HCT116 (cell line): ENCODE measurements around the gene MYH8. TPM values are rescaled to one million over a fixed set of nuclear protein-coding genes. Genes with fewer than 3 reads are reported as not detected.

Experiments used
- ATAC-seq: fragments of 200-7000 bp; cut with Tn5 transposase; 2 replicates; pipeline ENCODE4 v1.9.1; 2020; ENCODE audit warnings: mild to moderate bottlenecking, moderate library complexity
- BruUV-seq: library from RNA; stranded (reverse); fragments of 400-500 nt; replicated peaks from 2 replicates; lab custom pipeline; 2021; lab: Mats Ljungman, UMichigan
- CTCF ChIA-PET: fragments of 300-600 bp; sonication (Branson Sonifier 250); formaldehyde crosslinking; loops from one replicate; lab custom pipeline; 2021; ENCODE audit warnings: antibody characterized with exemption; lab: Charles Lee
- POLR2A ChIA-PET: fragments of 300-600, 350-600 bp; sonication (Branson Sonifier 250); formaldehyde crosslinking; loops from one replicate; lab custom pipeline; 2021; ENCODE audit warnings: antibody characterized with exemption; lab: Charles Lee
- RAD21 ChIA-PET, 2 experiments: fragments of 300-600 bp; sonication (Branson Sonifier 250); formaldehyde crosslinking; loops; one replicate each; lab custom pipeline; 2023; ENCODE audit warnings: low total read pairs in 2 of 2; ENCODE audit not compliant: uncharacterized antibody in 2 of 2, unreplicated experiment in 2 of 2, low non-redundant PET in 1 of 2; lab: Charles Lee
- DNase-seq: peaks from one replicate; pipeline ENCODE4 v3.0.0-alpha.2; 2010; ENCODE audit warnings: low read depth, low spot score
- H2AFZ ChIP-seq: fragments of 200-600 bp; shearing (Covaris generic), sonication (generic); 2 replicates; pipeline ENCODE4 v1.6.1; 2017; ENCODE audit warnings: low read depth, mixed run types, mixed read lengths, antibody characterized with exemption, low read length; ENCODE audit not compliant: poor library complexity, severe bottlenecking
- H3K27ac ChIP-seq: 2 replicates; pipeline ENCODE4 v1.5.1; 2012; ENCODE audit warnings: low read depth, low read length
- H3K27me3 ChIP-seq: fragments of 200-600 bp; sonication (generic); 2 replicates; pipeline ENCODE4 v1.6.1; 2016; ENCODE audit warnings: mixed run types, low read length, mixed read lengths; ENCODE audit not compliant: insufficient read depth
- H3K36me3 ChIP-seq, 2 experiments: fragments of 200-500 bp in 1 of 2; fragments of 200-600 bp in 1 of 2; sonication (Bioruptor generic) in 1 of 2; sonication (generic) in 1 of 2; 2 replicates each; pipeline versions ENCODE4 v1.5.1 to v1.6.1; 2014 to 2016; ENCODE audit warnings: low read length in 2 of 2, inconsistent platforms in 1 of 2, mixed read lengths in 1 of 2, mixed run types in 1 of 2; ENCODE audit not compliant: insufficient read depth in 2 of 2, control insufficient read depth in 1 of 2
- H3K4me1 ChIP-seq, 2 experiments: fragments of 200-600 bp in 1 of 2; sonication (generic) in 1 of 2; 2 replicates each; pipeline versions ENCODE4 v1.5.1 to v1.6.1; 2012 to 2017; ENCODE audit warnings: low read length in 2 of 2, inconsistent platforms in 1 of 2, mild to moderate bottlenecking in 1 of 2, mixed read lengths in 1 of 2, mixed run types in 1 of 2, moderate library complexity in 1 of 2; ENCODE audit not compliant: insufficient read depth in 2 of 2, control insufficient read depth in 1 of 2
- H3K4me2 ChIP-seq: fragments of 200-600 bp; sonication (generic); 2 replicates; pipeline ENCODE4 v1.6.1; 2017; ENCODE audit warnings: mixed run types, low read length, mixed read lengths
- H3K4me3 ChIP-seq, 2 experiments: fragments of 200-600 bp in 1 of 2; sonication (generic) in 1 of 2; replicated peaks in 1 of 2; 2 replicates each; pipeline ENCODE4 v1.5.1; 2011 to 2016; ENCODE audit warnings: low read length in 2 of 2, control low read depth in 1 of 2, low read depth in 1 of 2, mild to moderate bottlenecking in 1 of 2, mixed read lengths in 1 of 2, mixed run types in 1 of 2
- H3K79me2 ChIP-seq: fragments of 200-600 bp; sonication (generic); 2 replicates; pipeline ENCODE4 v1.6.1; 2017; ENCODE audit warnings: mild to moderate bottlenecking, mixed run types, low read length, moderate library complexity, mixed read lengths; ENCODE audit not compliant: insufficient read depth
- H3K9ac ChIP-seq: fragments of 200-600 bp; sonication (generic); 2 replicates; pipeline ENCODE4 v1.6.1; 2016; ENCODE audit warnings: low read length, mixed read lengths
- H3K9me2 ChIP-seq: fragments of 200-600 bp; sonication (generic), shearing (Covaris generic); 2 replicates; pipeline ENCODE4 v1.6.1; 2017; ENCODE audit warnings: mixed run types, mild to moderate bottlenecking, moderate library complexity; ENCODE audit not compliant: insufficient read depth
- H3K9me3 ChIP-seq, 2 experiments: fragments of 200-500 bp in 1 of 2; fragments of 200-600 bp in 1 of 2; sonication (Bioruptor generic) in 1 of 2; sonication (generic) in 1 of 2; 2 replicates each; pipeline ENCODE4 v1.6.1; 2014 to 2017; ENCODE audit warnings: low read length in 2 of 2, mixed read lengths in 2 of 2, inconsistent platforms in 1 of 2, low read depth in 1 of 2, mild to moderate bottlenecking in 1 of 2, mixed run types in 1 of 2, moderate library complexity in 1 of 2; ENCODE audit not compliant: control insufficient read depth in 1 of 2, insufficient read depth in 1 of 2
- H4K20me1 ChIP-seq: fragments of 200-600 bp; sonication (generic), shearing (Covaris generic); 2 replicates; pipeline ENCODE4 v1.6.1; 2017; ENCODE audit warnings: mixed run types, mild to moderate bottlenecking, moderate library complexity; ENCODE audit not compliant: insufficient read depth
- CBX3 ChIP-seq: IDR thresholded peaks from 2 replicates; pipeline ENCODE4 v1.6.1; 2012; ENCODE audit warnings: low read depth
- EZH2 ChIP-seq: fragments of 200-600 bp; sonication (generic); IDR thresholded peaks from 2 replicates; pipeline ENCODE4 v1.6.1; 2017; ENCODE audit warnings: antibody characterized with exemption, mixed run types
- EZH2phosphoT487 ChIP-seq: fragments of 200-600 bp; IDR thresholded peaks from 2 replicates; pipeline ENCODE4 v1.6.1; 2018; ENCODE audit warnings: antibody characterized with exemption, borderline replicate concordance
- POLR2A ChIP-seq: IDR thresholded peaks from 2 replicates; pipeline ENCODE4 v1.7.0; 2011; ENCODE audit warnings: borderline replicate concordance; ENCODE audit not compliant: insufficient read depth, insufficient read length; ENCODE audit errors: extremely low read depth
- POLR2AphosphoS5 ChIP-seq: IDR thresholded peaks from 2 replicates; pipeline ENCODE4 v1.6.1; 2011; ENCODE audit warnings: mild to moderate bottlenecking, low read depth, low read length, moderate library complexity
- RAD21 ChIP-seq: IDR thresholded peaks from 2 replicates; pipeline ENCODE4 v1.6.1; 2012; ENCODE audit warnings: low read depth, mild to moderate bottlenecking
- SIN3A ChIP-seq: IDR thresholded peaks from 2 replicates; pipeline ENCODE4 v1.6.1; 2012; ENCODE audit warnings: low read depth
- TCF7L2 ChIP-seq: IDR thresholded peaks from 2 replicates; pipeline ENCODE4 v1.7.0; 2011; ENCODE audit warnings: borderline replicate concordance, inconsistent platforms; ENCODE audit not compliant: insufficient read depth, insufficient read length; ENCODE audit errors: extremely low read depth
- YY1 ChIP-seq: IDR thresholded peaks from 2 replicates; pipeline ENCODE4 v1.6.1; 2011; ENCODE audit warnings: low read length, low read depth, moderate library complexity, mild to moderate bottlenecking; ENCODE audit not compliant: insufficient replicate concordance; ENCODE audit errors: extremely low read depth
- ZNF274 ChIP-seq: fragments of 200-500 bp; sonication (Bioruptor generic); IDR thresholded peaks from 2 replicates; pipeline ENCODE4 v1.6.1; 2014; ENCODE audit warnings: mild to moderate bottlenecking, low read depth, low read length, inconsistent platforms
- intact Hi-C: fragments of 100-400 bp; cut with micrococcal nuclease; formaldehyde crosslinking; loops from 2 replicates; pipeline ENCODE4 v1.10.0; 2022
- total RNA-seq: library from RNA; stranded (reverse); gene quantifications from one replicate; pipeline ENCODE4 v1.2.1, GENCODE V29; 2021; ENCODE audit not compliant: unreplicated experiment
- TF ChIP-seq, protein P1 (sequence below): IDR thresholded peaks from 2 replicates; pipeline ENCODE4 v1.6.1; 2012
- TF ChIP-seq, protein P2 (sequence below), 3 experiments: fragments of 200-600 bp in 1 of 3; sonication (generic) in 1 of 3; IDR thresholded peaks in 2 of 3; conservative IDR thresholded peaks in 1 of 3; 2 replicates each; pipeline ENCODE4 v1.5.1; 2012 to 2017; ENCODE audit warnings: low read depth in 2 of 3, low read length in 2 of 3, antibody characterized with exemption in 1 of 3, borderline replicate concordance in 1 of 3, control low read depth in 1 of 3, mild to moderate bottlenecking in 1 of 3, mixed read lengths in 1 of 3, mixed run types in 1 of 3, moderate library complexity in 1 of 3; ENCODE audit not compliant: insufficient read depth in 1 of 3
- TF ChIP-seq, protein P3 (sequence below): IDR thresholded peaks from 2 replicates; pipeline ENCODE4 v1.6.1; 2012

Gene MYH8
- total RNA-seq, 1 experiment from 2014 or later, result not detected

DNA sequence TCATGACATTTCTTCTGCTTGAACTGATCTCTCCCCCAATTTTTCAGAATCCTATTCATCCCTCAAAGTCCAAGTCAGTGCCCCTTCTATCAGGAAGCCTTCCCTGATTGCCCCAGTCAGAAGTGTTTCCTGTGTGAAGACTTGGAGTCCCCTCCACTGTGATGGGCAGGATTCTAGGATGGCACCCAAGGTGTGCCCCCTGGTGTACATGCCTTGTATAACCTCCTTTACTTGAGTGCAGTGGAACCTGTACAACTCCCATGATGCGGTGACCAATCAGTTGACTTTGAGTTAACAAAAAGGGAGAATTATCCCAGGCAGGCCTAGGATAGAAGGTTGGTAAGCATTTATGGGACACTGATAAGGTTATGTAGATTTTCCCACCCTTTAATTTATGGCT, 72.3 kb downstream of the MYH8 start:
- no peaks in the 10 kb centered on the region for H4K20me1 ChIP-seq
- no peaks in the 10 kb centered on the region for H3K9me2 ChIP-seq
- BruUV-seq, result no TSS peak
- intact Hi-C loops, result loop anchor here (2.0 to 10.0 kb wide), 2 partner anchors 55 to 385 kb away; no protein-coding TSS in a partner anchor
- DNase-seq (peak; percentile 19), ATAC-seq (peak; percentile 84)
- ChIA-PET POLR2A (no interaction called here), RAD21 (interaction anchor here in 1 of 2 experiments (0.7 kb wide), 1 partner anchor 69 kb away, joined by 4 read pairs; no protein-coding TSS in a partner anchor), CTCF (interaction anchor here (1.0 kb wide), 1 partner anchor 265 kb away, joined by 3 read pairs; no protein-coding TSS in a partner anchor)
- no peak overlapping the region for H2AFZ ChIP-seq
- H3K79me2 ChIP-seq, result no peaks in the 10 kb centered on the region
- TF ChIP-seq, protein P1, sequence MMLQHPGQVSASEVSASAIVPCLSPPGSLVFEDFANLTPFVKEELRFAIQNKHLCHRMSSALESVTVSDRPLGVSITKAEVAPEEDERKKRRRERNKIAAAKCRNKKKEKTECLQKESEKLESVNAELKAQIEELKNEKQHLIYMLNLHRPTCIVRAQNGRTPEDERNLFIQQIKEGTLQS, result no peak
- TF ChIP-seq POLR2A (no peak), RAD21 (peak; percentile 25; the same call in 1 of the 2 replicates), ZNF274 (no peak), CBX3 (no peak)
- TF ChIP-seq, protein P2, sequence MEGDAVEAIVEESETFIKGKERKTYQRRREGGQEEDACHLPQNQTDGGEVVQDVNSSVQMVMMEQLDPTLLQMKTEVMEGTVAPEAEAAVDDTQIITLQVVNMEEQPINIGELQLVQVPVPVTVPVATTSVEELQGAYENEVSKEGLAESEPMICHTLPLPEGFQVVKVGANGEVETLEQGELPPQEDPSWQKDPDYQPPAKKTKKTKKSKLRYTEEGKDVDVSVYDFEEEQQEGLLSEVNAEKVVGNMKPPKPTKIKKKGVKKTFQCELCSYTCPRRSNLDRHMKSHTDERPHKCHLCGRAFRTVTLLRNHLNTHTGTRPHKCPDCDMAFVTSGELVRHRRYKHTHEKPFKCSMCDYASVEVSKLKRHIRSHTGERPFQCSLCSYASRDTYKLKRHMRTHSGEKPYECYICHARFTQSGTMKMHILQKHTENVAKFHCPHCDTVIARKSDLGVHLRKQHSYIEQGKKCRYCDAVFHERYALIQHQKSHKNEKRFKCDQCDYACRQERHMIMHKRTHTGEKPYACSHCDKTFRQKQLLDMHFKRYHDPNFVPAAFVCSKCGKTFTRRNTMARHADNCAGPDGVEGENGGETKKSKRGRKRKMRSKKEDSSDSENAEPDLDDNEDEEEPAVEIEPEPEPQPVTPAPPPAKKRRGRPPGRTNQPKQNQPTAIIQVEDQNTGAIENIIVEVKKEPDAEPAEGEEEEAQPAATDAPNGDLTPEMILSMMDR (IDR thresholded peaks at IDR 0.05 in 2 of 3, conservative IDR thresholded peaks at IDR 0.05 in 1 of 3; ENCODE audit: borderline replicate concordance in 1 of 3, insufficient read depth in 1 of 3, low read depth in 2 of 3, low read length in 2 of 3), result peak; percentile 16 to 57 (median 45); a peak in 4 of 6 replicates
- H3K27me3 ChIP-seq, result no peaks in the 10 kb centered on the region
- H3K27ac ChIP-seq, result no peak overlapping the region
- H3K4me2 ChIP-seq, result no peak overlapping the region
- H3K9me3 ChIP-seq, result no peaks in the 10 kb centered on the region
- no peaks in the 10 kb centered on the region for H3K4me1 ChIP-seq
- no peak overlapping the region for H3K9ac ChIP-seq
- H3K36me3 ChIP-seq, result no peaks in the 10 kb centered on the region
- no peak overlapping the region for H3K4me3 ChIP-seq

DNA sequence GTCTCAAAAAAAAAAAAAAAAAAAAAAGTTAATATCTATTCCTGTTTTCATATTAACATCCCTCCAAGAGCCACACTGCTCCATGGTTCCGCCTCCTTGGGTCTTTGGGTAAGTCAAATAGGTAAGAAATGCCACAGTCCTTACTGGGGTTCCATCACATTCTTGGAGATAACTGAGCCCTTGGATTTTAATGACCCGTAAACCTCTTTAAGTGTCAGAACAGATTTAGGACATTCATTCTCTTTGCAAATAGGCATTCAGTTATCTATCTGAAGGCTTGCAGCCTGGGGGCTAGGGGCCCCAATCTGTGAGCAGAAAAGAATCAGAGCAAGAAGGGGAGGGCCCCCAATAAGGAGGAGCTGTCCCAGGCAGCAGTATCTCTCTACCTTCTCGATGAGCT, 76.9 kb downstream of the MYH8 start:
- Histone ChIP-seq H3K36me3 (no peaks in the 10 kb centered on the region), H3K4me1 (no peaks in the 10 kb centered on the region), H3K79me2 (no peaks in the 10 kb centered on the region), H3K4me2 (no peak overlapping the region), H3K27ac (no peak overlapping the region), H3K27me3 (no peaks in the 10 kb centered on the region), H3K9me3 (no peaks in the 10 kb centered on the region), H4K20me1 (no peaks in the 10 kb centered on the region), H3K9me2 (no peaks in the 10 kb centered on the region), H2AFZ (no peak overlapping the region), H3K4me3 (no peak overlapping the region), H3K9ac (no peak overlapping the region)
- ATAC-seq (no peak), DNase-seq (no peak)
- POLR2A ChIA-PET, result no interaction called here
- intact Hi-C loops, result loop anchor here (10.0 kb wide), 1 partner anchor 380 kb away; no protein-coding TSS in a partner anchor
- CTCF ChIA-PET, result no interaction called here
- RAD21 ChIA-PET, result no interaction called here
- BruUV-seq, result no TSS peak
- TF ChIP-seq SIN3A (no peak), POLR2AphosphoS5 (no peak), EZH2 (no peak), EZH2phosphoT487 (no peak), YY1 (no peak), POLR2A (no peak), CBX3 (no peak), TCF7L2 (no peak), ZNF274 (no peak)
- TF ChIP-seq, protein P3, sequence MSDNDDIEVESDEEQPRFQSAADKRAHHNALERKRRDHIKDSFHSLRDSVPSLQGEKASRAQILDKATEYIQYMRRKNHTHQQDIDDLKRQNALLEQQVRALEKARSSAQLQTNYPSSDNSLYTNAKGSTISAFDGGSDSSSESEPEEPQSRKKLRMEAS, result no peak
- TF ChIP-seq, protein P1, result no peak
